Hematopoietic multipotent progenitor cell treated with erythropoietin and hydrocortisone succinate and interleukin-3 and kit ligand, for 17 days (in vitro differentiated cells): ENCODE data around the gene PTGIS.

ENCODE experiments used
- DNase-seq: peaks from one replicate; pipeline ENCODE4 v3.0.0-alpha.2; 2015; ENCODE audit warnings: low spot score

The PTGIS gene

DNA sequence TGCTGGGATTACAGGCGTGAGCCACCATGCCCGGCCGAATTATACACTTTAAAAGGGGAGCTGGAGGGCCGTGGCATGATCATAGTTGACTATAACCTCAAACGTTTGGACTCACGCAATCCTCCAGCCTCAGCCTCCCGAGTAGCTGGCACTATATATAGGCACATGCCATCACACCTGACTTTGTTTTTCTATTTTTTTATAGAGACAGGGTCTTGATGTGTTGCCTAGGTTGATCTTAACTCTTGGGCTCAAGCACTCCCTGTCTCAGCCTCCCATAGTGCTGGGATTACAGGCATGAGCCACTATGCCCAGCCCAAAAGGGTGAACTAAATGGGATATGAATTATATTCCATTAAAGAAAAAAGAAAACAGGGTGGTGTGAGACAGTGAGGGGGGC lies 7.8 kb downstream of the PTGIS start:
- DNase-seq = no peak

DNA sequence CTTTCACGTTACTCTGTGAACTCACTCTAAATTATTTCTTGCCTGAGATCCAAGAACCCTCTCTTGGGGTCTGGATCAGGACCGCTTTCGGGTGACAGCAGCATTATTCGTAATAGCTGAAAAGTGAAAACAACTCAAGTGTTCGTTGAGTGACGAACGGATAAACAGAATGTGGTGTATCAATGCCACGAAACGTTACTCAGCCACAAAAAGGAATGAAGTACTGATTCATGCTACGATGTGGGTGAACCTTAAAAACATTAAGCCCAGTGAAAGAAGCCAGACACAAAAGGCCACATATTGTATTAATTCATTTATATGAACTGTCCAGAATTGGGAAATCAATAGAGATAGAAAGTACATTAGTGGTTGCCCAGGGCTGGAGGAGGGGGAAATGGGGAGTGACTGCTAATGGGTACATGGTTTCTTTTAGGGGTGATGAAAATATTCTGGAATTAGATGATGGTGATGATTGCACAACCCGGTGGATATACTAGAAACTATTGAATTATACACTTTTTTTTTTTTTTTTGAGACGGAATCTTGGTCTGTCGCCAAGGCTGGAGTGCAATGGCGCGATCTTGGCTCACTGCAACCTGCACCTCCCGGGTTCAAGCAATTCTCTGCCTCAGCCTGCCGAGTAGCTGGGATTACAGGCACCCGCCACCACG lies 8.4 kb downstream of the PTGIS start:
- no peak for DNase-seq

DNA sequence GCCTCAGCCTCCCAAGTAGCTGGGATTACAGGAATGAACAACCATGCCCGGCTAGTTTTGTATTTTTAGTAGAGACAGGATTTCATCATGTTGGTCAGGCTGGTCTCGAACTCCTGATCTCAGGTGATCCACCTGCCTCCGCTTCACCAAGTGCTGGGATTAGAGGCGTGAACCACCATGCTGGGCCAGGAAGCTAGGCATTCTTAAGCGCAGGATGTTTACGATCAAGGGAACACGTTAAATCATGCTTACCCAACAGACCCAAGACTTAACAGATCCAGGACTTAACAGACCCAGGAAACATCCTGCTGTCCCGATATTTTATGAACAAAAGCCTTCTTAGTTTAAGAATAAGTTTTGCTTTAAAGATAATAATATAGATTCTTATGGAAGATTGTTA lies 9.1 kb downstream of the PTGIS start:
- DNase-seq = no peak

DNA sequence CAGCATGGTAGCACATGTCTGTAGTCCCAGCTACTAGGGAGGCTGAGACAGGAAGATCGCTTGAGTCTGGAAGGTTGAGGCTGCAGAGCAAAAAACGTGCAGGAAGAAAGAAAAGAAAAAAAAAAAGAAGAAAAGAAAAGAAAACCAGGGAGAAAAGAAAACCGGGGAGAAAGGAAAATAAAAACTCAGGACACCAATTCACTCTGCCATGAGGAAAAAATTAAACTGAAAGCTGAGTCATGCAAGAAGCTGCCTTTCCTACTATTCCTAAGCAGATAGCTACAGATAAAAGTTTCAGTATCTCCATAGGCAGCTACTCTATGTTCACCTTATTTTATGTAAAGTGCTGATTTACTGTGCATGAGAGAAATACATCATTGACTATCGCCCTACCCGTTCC lies 10.5 kb downstream of the PTGIS start:
- DNase-seq = no peak

DNA sequence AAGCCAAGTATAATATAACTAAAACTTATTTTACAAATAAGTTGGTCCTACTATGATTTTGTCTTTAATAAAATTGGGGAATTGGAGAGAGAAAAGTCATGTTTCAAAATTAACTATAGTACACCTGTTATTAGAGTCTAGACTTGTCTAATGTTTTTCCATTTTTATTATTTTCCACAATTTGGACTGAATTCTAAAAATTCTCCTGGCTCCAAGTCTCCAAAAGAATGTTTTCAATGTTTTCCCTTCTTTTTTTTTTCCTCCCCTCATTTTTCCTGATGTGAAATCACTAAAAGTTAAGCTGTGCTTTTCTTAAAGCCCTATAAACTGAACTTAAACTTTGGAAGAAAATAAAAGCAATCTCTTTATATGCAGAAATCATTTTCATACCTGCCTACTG lies 11.3 kb downstream of the PTGIS start:
- DNase-seq = no peak

DNA sequence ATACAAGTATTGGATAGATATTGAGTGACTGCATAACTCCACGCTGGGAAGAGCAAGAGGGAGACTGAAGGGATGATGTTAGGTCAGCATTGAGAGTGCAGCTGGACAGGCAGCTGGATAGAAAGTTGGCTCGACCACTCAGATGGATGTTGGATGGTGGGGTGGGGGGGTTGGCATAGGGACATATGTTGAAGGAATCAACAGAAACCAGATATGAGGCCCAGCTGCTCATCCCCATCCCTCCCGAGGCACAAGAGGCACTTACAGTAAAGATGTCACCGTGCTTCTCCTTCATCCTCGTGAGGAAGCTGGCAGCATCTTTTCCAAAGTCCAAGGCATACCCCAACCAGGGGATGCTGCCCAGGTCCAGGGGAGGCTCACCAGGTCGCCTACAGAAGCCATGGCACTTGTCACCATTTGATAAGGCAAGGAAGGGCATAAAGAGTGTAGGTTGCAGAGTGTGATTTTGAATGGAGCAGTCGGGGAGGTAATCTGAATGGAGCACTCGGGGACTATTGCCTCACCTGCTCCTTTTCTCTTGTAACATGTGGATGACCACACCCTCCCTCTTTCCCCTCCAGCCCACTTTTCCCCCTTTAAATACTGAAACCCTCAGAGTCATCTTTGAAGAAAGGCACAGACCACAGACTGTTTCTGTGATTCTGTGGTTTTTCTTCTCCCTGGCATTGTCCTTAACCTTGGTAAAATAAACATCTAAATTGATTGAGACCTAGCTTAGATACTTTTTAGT lies 18.0 kb downstream of the PTGIS start:
- no peak for DNase-seq

DNA sequence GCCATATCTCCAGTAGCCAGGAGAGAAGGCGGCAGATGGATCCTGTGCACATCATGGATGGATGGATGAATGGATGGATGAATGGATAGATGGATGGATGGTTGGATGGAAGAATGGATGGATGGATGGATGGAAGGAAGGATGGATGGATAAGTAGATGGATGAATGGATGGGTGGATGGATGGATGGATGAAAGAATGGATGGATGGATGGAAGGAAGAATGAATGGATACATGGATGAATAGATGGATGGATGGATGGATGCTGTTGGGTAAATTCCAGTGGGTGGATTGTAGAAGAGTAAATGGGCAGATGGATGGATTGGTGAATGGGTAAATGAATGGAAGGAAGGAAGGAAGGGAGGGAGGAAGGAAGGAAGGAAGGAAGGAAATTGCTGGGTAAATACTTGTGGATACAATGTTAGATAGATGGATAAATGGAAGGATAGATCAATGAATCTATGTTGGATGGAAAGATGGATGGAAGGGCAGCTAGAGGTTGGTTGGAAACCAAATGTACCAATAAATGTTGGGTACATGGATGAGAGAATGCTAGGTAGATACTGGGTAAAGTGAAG lies 19.5 kb downstream of the PTGIS start:
- no peak for DNase-seq

DNA sequence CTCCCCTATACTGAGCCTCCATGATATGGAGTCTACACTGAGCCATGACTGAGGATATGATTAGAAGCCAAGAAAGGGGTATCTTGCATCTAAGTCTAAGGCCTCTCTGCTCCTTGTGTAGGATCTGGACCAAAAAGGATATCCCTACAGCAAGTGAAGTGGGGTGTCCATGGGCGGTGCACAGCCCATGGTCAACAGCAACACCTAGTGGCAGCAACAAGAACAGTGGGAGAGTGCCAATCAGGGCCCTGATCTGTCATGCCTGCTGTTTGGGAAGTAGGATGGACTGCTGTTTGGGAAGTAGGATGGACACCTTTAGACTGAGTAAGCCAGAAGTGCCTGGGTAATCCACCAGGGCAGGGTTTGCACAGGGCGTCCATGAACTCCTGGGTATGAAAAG lies 22.4 kb downstream of the PTGIS start:
- no peak for DNase-seq

DNA sequence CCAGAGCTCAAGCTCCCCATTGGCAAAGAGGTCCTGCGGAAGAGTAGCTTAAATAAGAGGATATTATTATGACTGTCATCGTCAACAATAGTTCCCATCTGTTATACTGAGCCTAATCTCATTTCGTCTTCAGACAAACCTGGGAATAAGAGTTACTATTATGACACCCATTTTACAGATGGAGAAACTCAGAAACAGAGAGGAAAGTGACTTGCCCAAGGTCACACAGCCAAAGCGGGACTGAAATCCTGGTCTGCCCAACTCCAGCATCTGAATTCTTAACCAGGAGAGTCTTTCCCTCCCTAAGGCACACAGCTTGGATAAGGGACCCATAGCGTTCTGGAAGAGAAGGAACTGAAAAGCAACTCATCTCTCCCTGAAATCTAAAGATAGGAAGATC lies 23.4 kb downstream of the PTGIS start:
- DNase-seq = no peak

DNA sequence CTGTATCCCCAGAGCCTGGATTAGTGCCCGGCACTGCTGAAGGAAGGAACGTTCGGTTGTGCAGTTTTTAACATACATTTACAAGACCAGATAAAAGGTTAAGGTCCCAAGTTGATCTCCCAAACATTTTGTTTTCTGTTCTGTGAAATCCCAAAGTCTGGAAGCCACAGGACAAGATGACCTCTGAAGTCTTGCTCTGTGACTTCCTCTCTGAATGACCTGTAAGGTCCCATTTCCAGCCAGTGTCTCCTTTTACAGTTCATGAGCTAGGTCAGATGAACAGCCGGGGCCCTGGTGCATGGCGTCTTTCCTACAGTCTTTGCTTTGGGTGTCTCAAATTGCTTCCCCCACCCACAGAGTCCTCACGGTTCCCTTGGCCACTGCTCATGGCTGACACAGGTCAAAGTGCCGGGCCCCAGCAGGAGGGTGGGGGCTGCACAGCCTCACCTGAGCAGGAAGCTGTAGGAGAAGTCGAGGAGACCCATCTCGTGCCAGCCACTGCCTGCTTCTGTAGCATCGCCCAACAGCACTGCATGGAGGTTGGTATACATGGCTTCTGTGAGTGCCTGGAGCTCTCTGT lies 24.0 kb downstream of the PTGIS start:
- no peak for DNase-seq

DNA sequence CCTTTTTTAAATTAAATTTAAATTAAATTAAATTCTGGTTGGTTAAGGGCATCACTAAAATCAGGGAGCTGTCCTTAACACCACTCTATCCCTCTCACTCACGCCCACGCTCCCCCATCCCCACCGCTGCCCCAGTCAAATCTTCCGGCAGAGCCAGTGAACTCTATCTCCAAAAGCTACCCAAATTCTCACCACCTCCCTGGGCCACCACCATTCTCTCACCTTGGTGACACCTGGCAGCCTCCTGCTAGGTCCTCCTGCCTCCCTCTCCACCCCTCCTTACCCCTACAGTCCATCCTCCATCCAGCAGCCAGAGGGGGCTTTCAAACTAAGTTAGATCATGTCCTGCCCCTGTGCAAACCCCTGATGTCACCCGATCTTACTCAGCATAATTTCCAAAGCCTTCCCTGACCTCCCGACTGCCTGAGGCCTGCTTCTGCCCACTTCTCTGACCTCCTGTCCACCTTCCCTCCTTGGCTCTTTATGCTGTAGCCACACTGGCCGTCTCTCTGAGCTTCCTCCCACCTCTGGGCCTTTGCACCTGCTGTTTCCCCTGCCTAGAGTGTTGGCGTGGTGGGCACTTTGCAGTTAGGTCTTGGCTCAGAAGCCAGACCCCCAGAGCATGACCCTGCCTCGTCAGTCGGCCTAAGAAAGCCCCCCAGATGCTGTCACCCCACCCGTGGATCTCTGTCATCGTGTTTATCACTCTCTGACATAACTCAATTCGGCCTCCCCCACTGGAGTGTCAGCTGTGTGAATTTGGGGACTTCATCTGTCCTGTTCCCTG lies 24.7 kb downstream of the PTGIS start:
- DNase-seq = no peak

DNA sequence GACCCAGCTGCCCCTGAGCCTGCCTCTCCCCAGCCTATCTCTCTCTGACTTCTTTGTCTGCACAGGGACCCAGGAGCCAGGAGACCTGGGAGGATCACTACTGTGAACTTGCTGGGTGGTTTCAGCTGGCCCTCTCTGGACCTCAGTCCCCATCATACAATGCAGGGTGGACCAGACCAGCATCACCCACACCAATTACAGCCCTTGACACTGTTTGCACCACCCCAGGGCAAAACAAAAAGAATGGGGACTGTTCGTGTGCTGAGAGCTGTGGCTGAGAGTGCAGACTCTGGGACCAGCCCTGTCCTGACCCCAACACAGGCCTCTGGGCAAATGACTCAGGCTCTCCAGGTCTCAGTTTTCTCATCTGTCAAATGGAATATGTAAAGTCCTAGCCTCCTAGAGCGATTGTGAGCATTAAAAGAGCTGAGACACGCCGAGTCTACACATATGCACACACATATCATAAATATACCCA lies 25.4 kb downstream of the PTGIS start:
- no peak for DNase-seq

DNA sequence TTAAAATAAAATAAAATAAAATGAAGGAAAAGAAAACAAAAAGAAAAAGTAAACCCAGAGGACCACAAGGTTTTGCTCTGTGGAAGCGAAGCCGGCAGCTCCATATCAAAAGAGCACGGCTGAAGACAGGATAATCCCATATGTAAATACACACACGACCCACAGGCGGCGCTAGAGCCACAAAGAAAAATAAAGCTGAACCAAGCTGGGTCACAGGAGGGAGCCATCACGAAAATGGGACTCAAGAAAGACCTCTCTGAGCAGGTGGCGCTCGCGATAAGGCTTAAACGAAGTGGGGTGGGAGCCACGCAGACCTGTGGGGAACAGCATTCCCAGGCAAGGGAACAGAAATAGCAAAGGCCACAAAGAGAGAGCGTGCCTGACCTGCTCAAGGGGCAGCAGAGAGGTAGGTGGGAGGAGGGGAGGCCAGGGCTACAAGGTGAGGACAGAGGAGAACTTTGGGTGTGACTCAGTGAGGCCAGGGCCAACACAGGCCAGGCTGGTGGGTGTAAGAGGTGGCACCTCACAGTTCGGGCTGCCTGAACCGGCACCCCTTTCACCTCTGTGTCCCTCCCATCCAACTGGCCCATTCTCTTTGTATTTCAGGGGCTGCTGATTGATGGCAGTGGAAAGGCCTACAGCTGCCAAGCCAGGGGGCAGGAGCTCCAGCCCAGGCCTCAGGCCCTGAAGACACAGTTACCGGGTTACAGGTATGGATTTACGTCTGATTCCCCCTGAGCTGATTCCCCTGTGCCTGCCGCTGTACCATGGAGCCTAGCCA lies 26.0 kb downstream of the PTGIS start:
- DNase-seq = peak; percentile 56

DNA sequence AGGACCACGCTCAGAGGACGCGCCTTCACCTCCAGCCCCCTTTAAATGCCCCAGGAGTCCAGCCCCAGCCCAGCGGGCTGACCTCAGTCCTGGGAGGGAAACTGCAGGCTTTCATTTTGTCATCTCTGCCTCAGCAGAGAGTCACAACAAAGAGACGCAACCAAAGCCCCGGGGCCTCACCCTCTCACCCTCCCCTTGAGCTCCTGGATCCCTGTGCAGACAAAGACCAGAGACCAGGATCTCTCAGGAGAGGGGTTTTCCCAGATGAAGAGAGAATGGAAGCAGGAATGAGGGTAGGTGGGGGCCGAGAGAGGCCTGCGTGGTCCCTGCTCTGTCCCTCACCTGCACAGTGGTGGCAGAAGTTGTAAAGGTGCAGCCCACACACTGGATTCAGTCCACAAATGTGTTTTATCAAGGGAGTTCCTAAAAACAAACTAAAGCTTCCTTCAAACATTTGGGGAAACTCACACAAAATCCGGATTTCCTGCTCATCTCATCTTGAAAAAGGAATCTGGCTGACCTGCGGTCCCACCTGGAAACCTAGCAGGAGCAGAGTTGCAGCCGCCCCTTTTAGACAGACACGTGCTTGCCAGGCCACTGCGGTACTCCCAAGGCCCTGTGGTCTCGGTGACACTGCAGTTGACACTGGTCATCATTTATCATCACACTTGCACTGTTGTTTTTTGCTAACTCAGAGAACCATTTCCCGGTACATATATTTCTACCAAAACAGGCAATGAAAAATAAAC lies 27.1 kb downstream of the PTGIS start:
- no peak for DNase-seq

DNA sequence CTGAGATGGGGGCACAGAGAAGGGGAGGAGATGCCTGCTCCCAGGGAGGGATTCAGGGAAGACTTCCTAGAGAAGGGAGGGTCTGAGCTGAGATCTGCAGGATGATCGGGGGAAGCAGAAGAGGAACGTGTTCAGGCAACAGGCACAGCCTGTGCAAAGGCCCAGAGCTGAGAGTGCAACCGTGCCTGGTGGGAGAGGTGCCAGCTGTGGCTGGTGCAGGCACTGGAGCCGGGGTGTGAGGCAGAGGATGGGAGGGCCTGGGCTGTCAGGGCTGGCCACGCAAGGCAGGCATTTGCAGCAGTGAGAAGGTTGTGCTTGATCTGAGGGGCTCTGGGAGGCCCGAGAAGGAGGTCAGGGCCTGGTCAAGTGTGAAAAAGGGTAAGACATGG lies 27.7 kb downstream of the PTGIS start:
- no peak for DNase-seq

DNA sequence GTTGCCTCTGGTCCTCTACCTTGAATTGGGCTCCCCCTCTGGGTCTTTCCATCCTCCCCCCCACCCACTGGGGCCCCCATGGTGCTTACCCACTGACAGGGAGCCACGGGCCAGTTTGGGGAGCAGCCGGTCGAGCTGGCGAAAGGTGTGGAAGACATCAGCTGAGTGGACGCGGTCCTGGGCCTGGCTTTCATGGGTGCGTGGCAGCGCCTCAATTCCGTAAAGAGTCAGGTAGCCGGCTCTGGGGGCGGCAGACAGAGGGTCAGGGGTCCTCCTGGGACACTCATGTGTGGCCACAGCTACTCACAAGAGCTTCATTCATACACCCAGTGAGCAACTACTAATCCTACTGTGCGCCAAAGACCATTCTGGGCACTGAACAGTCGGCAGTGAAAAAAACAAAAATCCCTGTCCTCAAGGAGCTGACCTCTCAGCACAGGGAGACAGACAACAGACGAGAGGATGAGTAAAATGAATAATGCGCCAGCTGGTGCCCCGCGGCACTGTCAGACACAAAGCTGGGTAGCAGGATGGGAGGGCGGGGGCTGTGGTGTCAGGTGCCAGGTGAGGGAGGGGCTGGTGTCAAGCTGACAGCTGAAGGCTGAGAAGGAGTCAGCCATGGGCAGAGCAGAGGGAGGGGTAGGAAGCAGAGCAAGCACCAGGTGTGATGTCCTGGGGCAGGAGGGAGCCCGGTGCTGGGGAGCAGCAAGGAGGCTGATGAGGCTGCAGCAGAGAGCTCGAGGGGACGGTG lies 28.3 kb downstream of the PTGIS start:
- no peak for DNase-seq

DNA sequence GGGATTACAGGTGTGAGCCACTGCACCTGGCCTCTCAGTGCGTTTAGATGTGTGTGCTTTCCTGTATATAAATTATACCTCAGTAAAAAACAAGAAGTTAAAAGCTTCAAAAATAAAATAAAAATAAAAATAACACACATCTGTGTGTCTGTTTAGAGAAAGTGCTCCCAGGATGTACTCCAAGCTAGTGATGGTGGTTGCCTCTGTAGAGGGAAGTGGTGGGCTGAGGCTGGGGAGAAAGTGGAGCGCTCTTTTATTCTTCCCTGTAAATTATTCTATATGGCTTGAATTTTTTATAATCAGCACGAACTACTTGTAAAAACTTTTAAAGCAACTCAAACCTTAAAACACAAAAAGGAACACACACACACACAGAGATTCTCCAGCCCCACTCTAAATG lies 29.0 kb downstream of the PTGIS start:
- DNase-seq = no peak

DNA sequence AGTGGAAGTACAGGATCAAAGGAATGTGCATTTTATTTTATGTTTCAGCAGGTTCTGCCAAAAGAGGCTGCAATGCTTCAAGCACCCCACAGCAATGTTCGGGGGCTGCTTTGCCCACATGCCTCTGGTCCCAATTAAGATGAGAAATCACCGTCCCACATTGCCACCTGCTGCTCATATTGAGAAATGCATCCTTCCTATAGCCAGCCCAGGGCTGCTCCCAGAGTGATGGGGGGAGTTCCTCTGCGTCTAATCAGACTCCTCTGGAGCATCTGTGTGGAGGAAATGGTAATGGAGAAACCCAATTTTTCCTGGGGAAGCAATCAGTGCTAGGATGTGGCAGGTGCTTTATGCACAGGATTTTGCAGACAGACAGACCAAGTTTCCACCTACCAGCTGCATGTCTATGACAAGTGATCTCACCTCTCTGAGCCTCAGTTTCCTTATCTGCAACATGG lies 33.7 kb downstream of the PTGIS start:
- DNase-seq = peak; percentile 43

DNA sequence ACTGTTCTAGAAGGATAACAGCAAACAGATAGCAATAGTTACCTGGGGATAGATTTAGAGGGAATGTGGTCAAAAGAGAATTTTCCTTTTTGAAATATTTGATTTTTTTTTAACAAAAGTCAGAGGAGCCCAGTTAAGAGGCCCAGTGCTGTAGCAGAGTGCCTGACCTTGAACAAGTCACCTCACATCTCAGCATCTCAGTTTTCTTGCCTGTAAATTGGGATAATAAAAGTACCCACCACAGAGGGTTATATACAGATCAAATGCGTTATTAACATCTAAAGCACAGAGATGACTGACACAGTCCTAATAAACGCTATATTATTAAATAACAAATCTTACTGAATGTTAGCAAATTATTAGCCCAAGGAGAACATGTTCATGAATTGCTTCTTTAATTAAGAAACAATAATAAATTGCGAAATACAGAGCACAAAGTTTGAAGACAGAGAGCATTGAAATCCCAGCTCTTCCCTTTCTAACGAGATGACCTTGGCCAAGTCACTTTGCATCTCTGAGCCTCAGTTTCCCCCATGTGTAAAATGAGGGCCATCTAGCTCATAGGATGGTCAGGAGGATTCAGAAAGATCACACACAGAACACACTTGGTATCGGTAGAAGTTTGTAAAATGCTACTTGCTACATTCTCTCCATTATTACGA lies 35.5 kb downstream of the PTGIS start:
- DNase-seq = no peak
